Heart left ventricle (tissue), 16 donors: ENCODE measurements around the gene AFF1. TPM values are rescaled to one million over a fixed set of nuclear protein-coding genes. Genes with fewer than 3 reads are reported as not detected.

Experiments used
- ATAC-seq, 4 donors: fragments of 200-7000 bp; cut with Tn5 transposase; one replicate each; pipeline ENCODE4 v1.9.1; 2020 to 2022; ENCODE audit warnings: moderate library complexity in 4 of 4, mild to moderate bottlenecking in 3 of 4, moderate number of reproducible peaks in 1 of 4
- DNase-seq, 5 donors: peaks; one replicate each; pipeline ENCODE4 v3.0.0-alpha.2; 2020
- H3K27ac ChIP-seq, 12 donors: fragments of 200-600 bp; sonication (generic) in 4 of 12; one replicate each; pipeline versions ENCODE4 v1.5.0 to v1.8.0; 2016 to 2022; ENCODE audit warnings: mild to moderate bottlenecking in 2 of 12
- H3K27me3 ChIP-seq, 9 donors: fragments of 200-600 bp; sonication (generic) in 2 of 9; one replicate each; pipeline versions ENCODE4 v1.5.1 to v1.8.0; 2016 to 2022; ENCODE audit warnings: mild to moderate bottlenecking in 3 of 9
- H3K36me3 ChIP-seq, 9 donors: fragments of 200-600 bp; sonication (generic) in 2 of 9; one replicate each; pipeline versions ENCODE4 v1.5.0 to v1.8.0; 2018 to 2022; ENCODE audit warnings: mild to moderate bottlenecking in 2 of 9
- H3K4me1 ChIP-seq, 12 donors: fragments of 200-600 bp; sonication (generic) in 4 of 12; one replicate each; pipeline versions ENCODE4 v1.5.0 to v1.8.0; 2016 to 2022; ENCODE audit warnings: mild to moderate bottlenecking in 3 of 12
- H3K4me3 ChIP-seq, 12 donors: fragments of 200-600 bp; sonication (generic) in 4 of 12; one replicate each; pipeline versions ENCODE4 v1.5.0 to v1.8.0; 2017 to 2022; ENCODE audit warnings: mild to moderate bottlenecking in 9 of 12, moderate library complexity in 4 of 12
- H3K9me3 ChIP-seq, 12 donors: fragments of 200-600 bp; sonication (generic) in 4 of 12; one replicate each; pipeline versions ENCODE4 v1.5.0 to v1.8.0; 2016 to 2022; ENCODE audit warnings: mild to moderate bottlenecking in 1 of 12
- POLR2A ChIP-seq, 2 donors: fragments of 450-650 bp; IDR thresholded peaks; one replicate each; pipeline ENCODE4 v1.6.1; 2017; ENCODE audit warnings: antibody characterized with exemption in 2 of 2, mild to moderate bottlenecking in 2 of 2, moderate library complexity in 2 of 2
- WGBS, 4 donors: extraction: QIAGEN DNeasy Blood & Tissue Kit in 2 of 4; methylation state at CpG; one replicate each; pipeline versions ENCODE4 v1.1.5 to v1.1.7; 2013 to 2018; 5-methylcytosine and 5-hydroxymethylcytosine counted together
- intact Hi-C, 10 donors: fragments of 100-400 bp; cut with DNase I; formaldehyde crosslinking; loops; one replicate each; pipeline versions ENCODE4 v1.11.1 to v1.14.2; 2022
- polyA plus RNA-seq, 2 donors: library from polyadenylated mRNA; stranded (reverse); fragments of 200-250 nt; gene quantifications; one replicate each; pipeline ENCODE4 v1.2.3, GENCODE V29; 2013
- total RNA-seq, 9 donors: library from RNA; depleted of rRNA in 2 of 9; stranded (reverse); fragments of >200 nt in 2 of 9; fragmentation: NEBNext Ultra II Directional in 3 of 9; extraction: Animal tissue kit (Norgen Biotek cat#: 25700) in 3 of 9; gene quantifications; one replicate each; pipeline versions ENCODE4 v1.1.0 to v1.2.4, GENCODE V29; 2016 to 2023
- TF ChIP-seq, protein P1 (sequence below), 12 donors: fragments of 200-600 bp; sonication (generic) in 4 of 12; IDR thresholded peaks; one replicate each; pipeline versions ENCODE4 v1.5.0 to v1.8.0; 2018 to 2022; ENCODE audit warnings: antibody characterized with exemption in 12 of 12, mild to moderate bottlenecking in 5 of 12
- donor health status: ischemic (EF 13 %, LVEDD 7.1; RV severe dilation, severe dysfunction).
- donor health status: healthy with polysubstance abuse.
- donor health status: DM: no; HTN: yes; CAD: no.
- donor health status: DM: no; HTN: no; CAD: no.
- donor health status: ischemic (EF 25% LVEDD 6.9; RV normal size, moderate dysfunction).
- donor health status: ischemic (EF 25% LVEDD 5.7; RV mildly dilated, moderate dysfunction).
- donor health status: healthy.
- donor health status: DM: yes; HTN: yes; CAD: no.
- donor health status: ischemic (EF 35%, LVEDD 5.7; RV mildly dilated, moderate dysfunction).
- donor health status: nonischemic (EF 11% LVEDD 7.7; RV severe dilation, severe dysfunction).
- donor health status: DM: yes; HTN: yes; CAD: no.
- donor health status: PGD.
- donor health status: ischemic (EF 29% LVEDD 5.4; RV normal size, mild dysfunction).
- donor health status: nonischemic (EF 23%, LVEDD 6.1; RV moderate dilation, normal function).

Gene AFF1
- total and polyA plus RNA-seq, 11 donors: 51.8 to 96.5 (median 72.8) TPM

DNA sequence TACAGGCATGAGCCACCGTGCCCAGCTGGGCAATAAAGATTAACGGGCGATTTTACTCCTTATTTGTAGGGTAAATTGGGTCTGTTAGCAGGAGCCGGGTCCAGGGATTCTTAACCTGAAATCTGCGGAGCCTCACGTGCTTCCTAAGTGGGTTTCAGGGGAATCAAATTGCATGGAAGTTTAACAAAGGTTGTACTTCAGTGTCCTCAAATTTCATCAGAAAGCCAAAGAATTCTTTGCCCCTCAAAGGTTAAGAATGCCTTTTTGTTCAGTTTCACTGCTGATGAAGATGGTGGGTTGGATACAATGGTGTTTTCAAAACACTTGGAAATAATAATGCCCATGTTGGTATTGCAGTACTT, 67.9 kb downstream of the AFF1 start:
- H3K27me3 ChIP-seq: no peaks in the 10 kb centered on the region
- H3K36me3 ChIP-seq: no peaks in the 10 kb centered on the region
- WGBS, 4 donors: 92 to 95% (median 93%) methylated on average over 6 of the region's 6 CpGs
- no peak overlapping the region for H3K4me3 ChIP-seq
- no peak overlapping the region for H3K27ac ChIP-seq
- no peak for ATAC-seq
- no peak for DNase-seq
- peaks cover 0 to 50% (median 33%) of the 10 kb centered on the region in 12 donors for H3K4me1 ChIP-seq
- intact Hi-C loops: loop anchor here in 2 of 10 donors (5.0 kb wide), 2 partner anchors 75 to 230 kb away; no protein-coding TSS in a partner anchor
- TF ChIP-seq, protein P1, sequence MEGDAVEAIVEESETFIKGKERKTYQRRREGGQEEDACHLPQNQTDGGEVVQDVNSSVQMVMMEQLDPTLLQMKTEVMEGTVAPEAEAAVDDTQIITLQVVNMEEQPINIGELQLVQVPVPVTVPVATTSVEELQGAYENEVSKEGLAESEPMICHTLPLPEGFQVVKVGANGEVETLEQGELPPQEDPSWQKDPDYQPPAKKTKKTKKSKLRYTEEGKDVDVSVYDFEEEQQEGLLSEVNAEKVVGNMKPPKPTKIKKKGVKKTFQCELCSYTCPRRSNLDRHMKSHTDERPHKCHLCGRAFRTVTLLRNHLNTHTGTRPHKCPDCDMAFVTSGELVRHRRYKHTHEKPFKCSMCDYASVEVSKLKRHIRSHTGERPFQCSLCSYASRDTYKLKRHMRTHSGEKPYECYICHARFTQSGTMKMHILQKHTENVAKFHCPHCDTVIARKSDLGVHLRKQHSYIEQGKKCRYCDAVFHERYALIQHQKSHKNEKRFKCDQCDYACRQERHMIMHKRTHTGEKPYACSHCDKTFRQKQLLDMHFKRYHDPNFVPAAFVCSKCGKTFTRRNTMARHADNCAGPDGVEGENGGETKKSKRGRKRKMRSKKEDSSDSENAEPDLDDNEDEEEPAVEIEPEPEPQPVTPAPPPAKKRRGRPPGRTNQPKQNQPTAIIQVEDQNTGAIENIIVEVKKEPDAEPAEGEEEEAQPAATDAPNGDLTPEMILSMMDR (IDR thresholded peaks at IDR 0.05): no peak
- TF ChIP-seq POLR2A (IDR thresholded peaks at IDR 0.05): no peak
- no peaks in the 10 kb centered on the region for H3K9me3 ChIP-seq

DNA sequence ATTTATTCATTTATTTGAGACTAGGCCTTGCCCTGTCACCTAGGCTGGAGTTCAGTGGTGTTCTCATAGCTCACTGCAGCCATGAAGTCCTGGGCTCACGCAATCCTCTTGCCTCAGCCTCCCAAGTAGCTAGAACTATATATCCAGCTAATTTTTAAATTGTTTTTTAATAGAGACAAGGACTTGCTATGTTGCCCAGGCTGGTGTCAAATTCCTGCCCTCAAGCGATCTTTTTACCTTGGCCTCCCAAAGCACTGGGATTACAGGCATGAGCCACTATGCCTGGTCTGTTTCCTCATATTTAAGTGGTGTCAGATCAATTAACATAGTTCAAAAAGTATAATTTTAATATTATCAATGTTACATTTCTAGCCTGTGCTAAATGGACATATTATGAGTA, 68.5 kb downstream of the AFF1 start:
- Histone ChIP-seq H3K4me1 (peaks cover 0 to 49% (median 36%) of the 10 kb centered on the region in 12 donors), H3K4me3 (no peak overlapping the region), H3K9me3 (no peaks in the 10 kb centered on the region), H3K27me3 (no peaks in the 10 kb centered on the region), H3K36me3 (no peaks in the 10 kb centered on the region), H3K27ac (peak overlapping the region in 1 of 12 donors; percentile 1)
- ATAC-seq (no peak), DNase-seq (no peak)
- TF ChIP-seq POLR2A (IDR thresholded peaks at IDR 0.05): no peak
- TF ChIP-seq, protein P1 (IDR thresholded peaks at IDR 0.05): no peak
- WGBS, 4 donors: 96 to 99% (median 96%) methylated on average over 2 of the region's 2 CpGs
- intact Hi-C loops: loop anchor here in 2 of 10 donors (5.0 kb wide), 2 partner anchors 76 to 229 kb away; no protein-coding TSS in a partner anchor

DNA sequence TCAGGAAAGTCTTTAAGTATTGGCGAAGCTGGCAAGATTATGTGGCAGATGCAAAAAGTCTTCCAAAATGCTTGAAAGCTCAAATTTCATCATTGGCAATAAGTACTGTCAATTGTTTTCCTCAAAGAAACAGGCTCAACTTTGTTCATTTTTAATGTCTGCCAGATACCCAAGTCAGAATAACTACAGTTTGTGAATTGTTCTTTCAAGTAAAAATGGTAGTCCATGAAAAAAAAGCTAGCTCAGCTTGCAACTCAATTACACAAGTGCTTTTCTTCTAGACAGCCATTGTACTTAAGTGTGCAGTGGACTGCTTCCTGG, 70.5 kb downstream of the AFF1 start:
- no peaks in the 10 kb centered on the region for H3K9me3 ChIP-seq
- H3K36me3 ChIP-seq: no peaks in the 10 kb centered on the region
- intact Hi-C loops: loop anchor here (5.0 kb wide), 8 partner anchors 37 to 87 kb away; partner anchors contain the start of gene AFF1 (in 4 of the 10)
- 95 to 97% (median 96%) methylated on average over 1 of the region's 1 CpG for WGBS, 4 donors
- no peaks in the 10 kb centered on the region for H3K27me3 ChIP-seq
- no peak for TF ChIP-seq POLR2A (IDR thresholded peaks at IDR 0.05)
- TF ChIP-seq, protein P1 (IDR thresholded peaks at IDR 0.05): no peak
- peaks cover 7 to 49% (median 42%) of the 10 kb centered on the region in 12 donors for H3K4me1 ChIP-seq
- ATAC-seq (no peak), DNase-seq (no peak)
- peak overlapping the region in 7 of 12 donors; percentile 74 to 88 (median 79) for H3K4me3 ChIP-seq
- H3K27ac ChIP-seq: peak overlapping the region in 11 of 12 donors; percentile 93 to 100 (median 98)

DNA sequence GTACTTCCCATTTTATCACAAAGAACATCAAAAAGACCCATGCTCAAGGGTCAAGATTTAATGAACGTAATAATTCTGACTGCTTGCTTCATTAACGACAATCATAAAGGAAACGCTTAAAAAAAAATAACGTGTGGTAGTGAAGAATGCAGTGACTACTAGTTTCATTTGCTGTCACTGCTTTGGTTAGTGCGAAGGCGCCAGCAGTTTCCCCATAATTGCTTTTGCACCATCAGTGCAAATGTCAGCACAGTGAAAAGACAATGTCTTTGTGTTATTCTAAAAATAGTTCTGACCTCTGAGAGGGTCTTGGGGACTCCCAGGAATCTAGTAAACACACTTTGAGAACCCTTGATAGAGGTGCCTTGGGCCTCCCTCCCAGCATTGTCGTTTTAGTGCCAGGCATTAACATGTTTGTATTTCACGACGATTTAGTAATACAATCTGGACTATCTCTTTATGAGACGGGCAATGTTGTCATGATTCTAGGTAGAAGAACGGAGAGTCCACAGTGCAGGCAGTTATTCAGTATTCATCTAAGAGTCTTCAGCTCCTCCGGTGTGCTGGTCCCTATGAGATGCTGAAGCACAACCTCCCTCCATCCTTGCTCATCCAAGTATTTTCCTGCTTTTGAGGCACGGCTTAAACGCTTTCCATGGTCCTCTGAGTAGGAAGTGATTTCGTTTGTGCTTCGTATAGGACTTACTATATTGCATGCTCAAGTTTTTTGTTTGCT, 71.0 kb downstream of the AFF1 start:
- intact Hi-C loops: loop anchor here (1.0 to 5.0 kb wide), 14 partner anchors 25 to 87 kb away; partner anchors contain the start of gene AFF1 (in 9 of the 10)
- peak overlapping the region; percentile 69 to 91 (median 80) for H3K4me3 ChIP-seq
- H3K27ac ChIP-seq: peak overlapping the region; percentile 91 to 100 (median 98)
- TF ChIP-seq, protein P1 (IDR thresholded peaks at IDR 0.05): no peak
- no peak for TF ChIP-seq POLR2A (IDR thresholded peaks at IDR 0.05)
- WGBS, 4 donors: 12 to 15% (median 14%) methylated on average over 16 of the region's 16 CpGs
- no peaks in the 10 kb centered on the region for H3K27me3 ChIP-seq
- H3K9me3 ChIP-seq: no peaks in the 10 kb centered on the region
- ATAC-seq (peak in 2 of 4 donors; percentile 2 to 3), DNase-seq (no peak)
- peaks cover 7 to 50% (median 43%) of the 10 kb centered on the region in 12 donors for H3K4me1 ChIP-seq
- H3K36me3 ChIP-seq: no peaks in the 10 kb centered on the region
